ENCODE results near the gene RGS5.

DNA sequence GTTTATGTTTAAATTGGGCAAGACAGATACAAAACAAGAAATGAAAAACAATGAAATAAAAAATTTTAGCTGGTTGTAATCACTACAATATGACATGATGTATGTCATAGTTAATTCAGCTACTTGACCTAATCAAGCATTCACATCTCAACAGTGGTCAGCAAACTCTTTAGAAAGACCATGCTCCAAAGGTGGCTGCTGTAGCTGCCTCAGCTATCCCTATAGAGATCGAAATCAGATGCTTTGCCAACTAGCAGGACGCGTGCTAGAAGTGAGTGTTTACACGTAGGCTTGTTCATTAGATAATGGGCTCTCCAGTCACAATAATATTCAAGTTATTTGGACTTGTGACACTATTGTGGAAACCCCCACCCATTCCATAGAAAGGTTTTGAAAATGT, 25.9 kb downstream of the RGS5 start:
- TF ChIP-seq CTCF (IDR thresholded peaks at IDR 0.05) (no peak), POLR2A (IDR thresholded peaks at IDR 0.05) (no peak)
